CD8-positive, alpha-beta memory T cell (primary cell): ENCODE results near the gene GABARAPL1. TPM values are rescaled to one million over a fixed set of nuclear protein-coding genes. Genes with fewer than 3 reads are reported as not detected.
"Not testable (repeated sequence)": the region's sequence is repeated elsewhere in the genome, so short reads cannot be mapped to it uniquely, and the experiment has no call there.

ENCODE experiments used
- CTCF ChIA-PET: fragments of 350-600 bp; sonication (Branson Sonifier 250); formaldehyde crosslinking; loops from one replicate; lab custom pipeline; 2021; ENCODE audit warnings: antibody characterized with exemption; lab: Charles Lee
- POLR2A ChIA-PET: fragments of 350-600 bp; sonication (Branson Sonifier 250); formaldehyde crosslinking; loops from one replicate; lab custom pipeline; 2021; ENCODE audit warnings: antibody characterized with exemption; lab: Charles Lee
- DNase-seq, 5 donors: peaks; one replicate each; pipeline versions ENCODE4 v3.0.0 to v3.0.0-alpha.2; 2020 to 2022; ENCODE audit warnings: mixed read lengths in 1 of 5
- H3K27ac ChIP-seq: one replicate; pipeline ENCODE4 v1.7.0; 2013; ENCODE audit warnings: low read depth, mild to moderate bottlenecking, low read length, moderate library complexity
- H3K27me3 ChIP-seq: 2 replicates; pipeline ENCODE4 v1.7.0; 2013; ENCODE audit warnings: low read length, mild to moderate bottlenecking; ENCODE audit not compliant: insufficient read depth, poor library complexity, severe bottlenecking
- H3K36me3 ChIP-seq: 2 replicates; pipeline ENCODE4 v1.7.0; 2013; ENCODE audit warnings: mild to moderate bottlenecking, low read length, moderate library complexity; ENCODE audit not compliant: insufficient read depth
- H3K4me1 ChIP-seq: 2 replicates; pipeline ENCODE4 v1.7.0; 2013; ENCODE audit warnings: mild to moderate bottlenecking, low read length, moderate library complexity; ENCODE audit not compliant: insufficient read depth
- H3K4me3 ChIP-seq: 2 replicates; pipeline ENCODE4 v1.7.0; 2013; ENCODE audit warnings: mild to moderate bottlenecking, low read length
- H3K9me3 ChIP-seq: 2 replicates; pipeline ENCODE4 v1.7.0; 2013; ENCODE audit warnings: mild to moderate bottlenecking, low read length
- H3K27ac Mint-ChIP-seq, 8 donors: one replicate each; pipeline ENCODE4 v1.8.0; 2020 to 2021; ENCODE audit warnings: mixed read lengths in 8 of 8, mild to moderate bottlenecking in 6 of 8, inconsistent platforms in 3 of 8, moderate library complexity in 3 of 8
- H3K27me3 Mint-ChIP-seq, 2 donors: one replicate each; pipeline ENCODE4 v1.8.0; 2020 to 2021; ENCODE audit warnings: mixed read lengths in 2 of 2, mild to moderate bottlenecking in 1 of 2, moderate library complexity in 1 of 2
- H3K36me3 Mint-ChIP-seq, 3 donors: one replicate each; pipeline ENCODE4 v1.8.0; 2020 to 2021; ENCODE audit warnings: mixed read lengths in 3 of 3, inconsistent platforms in 1 of 3, mild to moderate bottlenecking in 1 of 3
- H3K4me1 Mint-ChIP-seq, 3 donors: one replicate each; pipeline ENCODE4 v1.8.0; 2020 to 2021; ENCODE audit warnings: mixed read lengths in 3 of 3, inconsistent platforms in 1 of 3, mild to moderate bottlenecking in 1 of 3
- H3K4me3 Mint-ChIP-seq, 7 donors: one replicate each; pipeline ENCODE4 v1.8.0; 2020 to 2021; ENCODE audit warnings: mixed read lengths in 7 of 7, mild to moderate bottlenecking in 6 of 7, moderate library complexity in 4 of 7, inconsistent platforms in 2 of 7
- H3K9me3 Mint-ChIP-seq, 5 donors: one replicate each; pipeline ENCODE4 v1.8.0; 2020 to 2022; ENCODE audit warnings: mixed read lengths in 5 of 5, mild to moderate bottlenecking in 3 of 5, moderate library complexity in 2 of 5, inconsistent platforms in 1 of 5
- polyA plus RNA-seq: library from polyadenylated mRNA; unstranded; fragments of 300-500 nt; fragmentation: Illumina TruSeq; gene quantifications from one replicate; pipeline ENCODE4 v1.2.3, GENCODE V29; 2021
- total RNA-seq, 2 experiments: library from RNA; stranded (reverse); gene quantifications; one replicate each; pipeline ENCODE4 v1.2.3, GENCODE V29; 2021

The GABARAPL1 gene
- total and polyA plus RNA-seq, 3 experiments from 2014 or later, result 25.0 to 40.5 (median 26.6) TPM

DNA sequence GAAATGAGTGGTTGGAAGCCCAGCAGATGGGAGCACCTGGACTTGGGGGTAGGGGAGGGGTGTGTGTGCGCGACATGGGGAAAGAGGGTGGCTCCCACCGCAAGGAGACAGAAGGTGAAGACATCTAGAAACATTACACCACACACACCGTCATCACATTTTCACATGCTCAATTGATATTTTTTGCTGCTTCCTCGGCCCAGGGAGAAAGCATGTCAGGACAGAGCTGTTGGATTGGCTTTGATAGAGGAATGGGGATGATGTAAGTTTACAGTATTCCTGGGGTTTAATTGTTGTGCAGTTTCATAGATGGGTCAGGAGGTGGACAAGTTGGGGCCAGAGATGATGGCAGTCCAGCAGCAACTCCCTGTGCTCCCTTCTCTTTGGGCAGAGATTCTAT lies 9.2 kb downstream of the GABARAPL1 start:
- peaks cover 8 to 41% (median 16%) of the 10 kb centered on the region in 3 donors for H3K4me1 Mint-ChIP-seq
- no peaks in the 10 kb centered on the region for H3K4me1 ChIP-seq
- peaks cover 23 to 74% (median 33%) of the 10 kb centered on the region in 3 donors for H3K36me3 Mint-ChIP-seq
- H3K27ac Mint-ChIP-seq, result peak overlapping the region in 3 of 8 donors; percentile 38 to 64 (median 46)
- peaks cover 3% of the 10 kb centered on the region for H3K36me3 ChIP-seq
- no peak overlapping the region for H3K4me3 ChIP-seq
- no peaks in the 10 kb centered on the region for H3K27me3 Mint-ChIP-seq
- peaks cover 0 to 2% (median 0%) of the 10 kb centered on the region in 5 donors for H3K9me3 Mint-ChIP-seq
- no peak overlapping the region for H3K27ac ChIP-seq
- POLR2A ChIA-PET, result no interaction called here
- no peak for DNase-seq
- H3K27me3 ChIP-seq, result no peaks in the 10 kb centered on the region
- CTCF ChIA-PET, result interaction anchor here (1.2 kb wide), 1 partner anchor 14 kb away, joined by 3 read pairs; no protein-coding TSS in a partner anchor
- H3K4me3 Mint-ChIP-seq, result no peak overlapping the region
- no peaks in the 10 kb centered on the region for H3K9me3 ChIP-seq

DNA sequence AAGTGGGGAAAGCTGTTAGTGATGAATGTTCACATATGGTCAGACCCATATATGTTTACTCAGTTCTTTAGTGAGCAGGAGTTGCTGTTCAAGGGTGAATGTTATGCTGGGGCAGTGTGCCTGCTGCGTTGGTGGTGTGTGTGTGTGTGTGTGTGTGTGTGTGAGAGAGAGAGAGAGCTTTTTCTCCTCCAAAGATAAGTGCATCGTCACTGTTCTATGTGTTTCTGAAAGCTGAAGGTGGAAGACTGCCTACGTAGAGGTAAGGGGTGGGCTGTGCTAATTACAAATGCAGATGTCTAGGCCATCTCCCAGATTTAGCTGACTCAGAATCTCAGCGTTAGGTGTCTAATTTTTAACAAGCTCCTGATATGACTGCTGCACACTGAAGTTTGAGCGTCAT lies 10.5 kb downstream of the GABARAPL1 start:
- H3K27ac Mint-ChIP-seq, result peak overlapping the region in 5 of 8 donors; percentile 4 to 53 (median 25)
- H3K4me3 Mint-ChIP-seq, result peak overlapping the region in 1 of 7 donors; percentile 43
- DNase-seq, result no peak
- Histone ChIP-seq H3K4me1 (no peaks in the 10 kb centered on the region), H3K9me3 (no peaks in the 10 kb centered on the region), H3K36me3 (peaks cover 3% of the 10 kb centered on the region), H3K27ac (no peak overlapping the region), H3K4me3 (no peak overlapping the region), H3K27me3 (no peaks in the 10 kb centered on the region)
- peaks cover 23 to 64% (median 34%) of the 10 kb centered on the region in 3 donors for H3K36me3 Mint-ChIP-seq
- ChIA-PET CTCF (interaction anchor here (1.3 kb wide), 1 partner anchor 12 kb away, joined by 3 read pairs; no protein-coding TSS in a partner anchor), POLR2A (no interaction called here)
- peaks cover 18 to 52% (median 21%) of the 10 kb centered on the region in 3 donors for H3K4me1 Mint-ChIP-seq
- H3K27me3 Mint-ChIP-seq, result no peaks in the 10 kb centered on the region
- peaks cover 0 to 2% (median 0%) of the 10 kb centered on the region in 5 donors for H3K9me3 Mint-ChIP-seq

DNA sequence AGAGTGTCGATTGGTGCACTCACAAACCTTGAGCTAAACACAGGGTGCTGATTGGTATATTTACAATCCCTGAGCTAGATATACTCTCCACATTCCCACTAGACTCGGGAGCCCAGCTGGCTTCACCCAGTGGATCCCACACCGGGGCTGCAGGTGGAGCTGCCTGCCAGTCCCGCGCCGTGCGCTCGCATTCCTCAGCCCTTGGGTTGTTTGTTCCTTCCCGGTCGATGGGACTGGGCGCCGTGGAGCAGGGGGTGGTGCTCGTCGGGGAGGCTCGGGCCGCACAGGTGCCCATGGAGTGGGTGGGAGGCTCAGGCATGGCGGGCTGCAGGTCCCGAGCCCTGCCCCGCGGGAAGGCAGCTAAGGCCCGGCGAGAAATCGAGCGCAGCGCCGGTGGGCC lies 12.7 kb downstream of the GABARAPL1 start:
- H3K27me3 ChIP-seq, H3K27me3 Mint-ChIP-seq, H3K9me3 ChIP-seq, DNase-seq, H3K4me1 ChIP-seq, H3K36me3 ChIP-seq, H3K9me3 Mint-ChIP-seq, H3K4me3 ChIP-seq, H3K27ac ChIP-seq, H3K4me3 Mint-ChIP-seq, H3K27ac Mint-ChIP-seq, POLR2A ChIA-PET: not testable (repeated sequence)
- peaks cover 20 to 52% (median 22%) of the 10 kb centered on the region in 3 donors for H3K4me1 Mint-ChIP-seq
- peaks cover 23 to 47% (median 30%) of the 10 kb centered on the region in 3 donors for H3K36me3 Mint-ChIP-seq
- CTCF ChIA-PET, result interaction anchor here (2.0 kb wide), 1 partner anchor 10 kb away, joined by 5 read pairs; no protein-coding TSS in a partner anchor

DNA sequence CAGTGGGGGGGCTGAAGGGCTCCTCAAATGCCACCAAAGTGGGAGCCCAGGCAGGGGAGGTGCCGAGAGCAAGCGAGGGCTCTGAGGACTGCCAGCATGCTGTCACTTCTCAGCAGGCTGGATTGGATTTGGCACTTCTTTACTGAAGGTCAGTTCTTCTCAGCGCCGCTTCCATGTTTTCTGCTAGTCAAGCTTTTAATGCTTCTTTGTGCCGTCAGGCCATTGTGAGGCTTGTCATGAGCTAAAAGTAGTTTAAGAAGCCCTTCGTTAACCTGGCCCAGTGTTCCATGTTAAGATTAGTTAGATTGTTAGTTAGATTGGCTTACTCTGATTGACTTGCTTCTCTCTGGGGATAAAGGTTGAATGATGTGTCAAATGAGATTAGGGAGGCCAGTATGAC lies 13.4 kb downstream of the GABARAPL1 start:
- Histone ChIP-seq H3K27me3 (no peaks in the 10 kb centered on the region), H3K27ac (no peak overlapping the region), H3K36me3 (no peaks in the 10 kb centered on the region), H3K4me3 (no peak overlapping the region), H3K4me1 (no peaks in the 10 kb centered on the region), H3K9me3 (no peaks in the 10 kb centered on the region)
- Mint-ChIP-seq H3K9me3 (peaks cover 0 to 2% (median 0%) of the 10 kb centered on the region in 5 donors), H3K4me1 (peaks cover 20 to 50% (median 22%) of the 10 kb centered on the region in 3 donors), H3K27ac (no peak overlapping the region), H3K36me3 (peaks cover 23 to 41% (median 29%) of the 10 kb centered on the region in 3 donors), H3K27me3 (no peaks in the 10 kb centered on the region), H3K4me3 (no peak overlapping the region)
- POLR2A ChIA-PET, result interaction anchor here (1.0 kb wide), 1 partner anchor 13 kb away, joined by 3 read pairs; no protein-coding TSS in a partner anchor
- DNase-seq, result no peak
- CTCF ChIA-PET, result interaction anchor here (2.0 kb wide), 1 partner anchor 9 kb away, joined by 5 read pairs; no protein-coding TSS in a partner anchor

DNA sequence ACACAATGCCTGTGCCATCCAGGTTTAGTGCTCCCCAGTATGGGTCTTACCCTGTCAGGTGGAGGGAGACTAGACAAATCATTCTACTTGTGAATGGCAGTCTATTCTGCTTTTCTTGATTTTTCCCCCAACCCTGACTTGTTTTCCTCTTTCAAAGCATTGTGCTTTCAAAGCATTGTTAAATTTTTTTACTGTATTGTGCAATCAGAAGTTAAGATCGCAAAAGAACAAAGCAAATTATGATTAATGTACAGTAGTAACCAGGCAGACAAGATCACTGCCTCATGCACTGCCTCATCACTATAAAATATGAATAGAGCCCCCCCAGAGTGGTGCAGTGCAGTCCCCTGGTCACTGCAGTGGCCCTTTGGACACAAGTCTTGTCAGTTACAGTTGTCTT lies 14.1 kb downstream of the GABARAPL1 start:
- Histone ChIP-seq H3K4me3 (no peak overlapping the region), H3K36me3 (no peaks in the 10 kb centered on the region), H3K4me1 (no peaks in the 10 kb centered on the region), H3K27ac (no peak overlapping the region), H3K27me3 (no peaks in the 10 kb centered on the region), H3K9me3 (no peaks in the 10 kb centered on the region)
- Mint-ChIP-seq H3K27ac (peak overlapping the region in 2 of 8 donors; percentile 13 to 72), H3K4me1 (peaks cover 20 to 45% (median 22%) of the 10 kb centered on the region in 3 donors), H3K27me3 (no peaks in the 10 kb centered on the region), H3K4me3 (no peak overlapping the region), H3K36me3 (peaks cover 19 to 34% (median 23%) of the 10 kb centered on the region in 3 donors), H3K9me3 (peaks cover 0 to 2% (median 0%) of the 10 kb centered on the region in 5 donors)
- CTCF ChIA-PET, result interaction anchor here (1.1 to 2.0 kb wide), 2 partner anchors 9 to 18 kb away, joined by 3 to 5 read pairs; no protein-coding TSS in a partner anchor
- POLR2A ChIA-PET, result interaction anchor here (1.0 to 1.3 kb wide), 2 partner anchors 13 kb away, joined by 3 to 4 read pairs; no protein-coding TSS in a partner anchor
- no peak for DNase-seq

DNA sequence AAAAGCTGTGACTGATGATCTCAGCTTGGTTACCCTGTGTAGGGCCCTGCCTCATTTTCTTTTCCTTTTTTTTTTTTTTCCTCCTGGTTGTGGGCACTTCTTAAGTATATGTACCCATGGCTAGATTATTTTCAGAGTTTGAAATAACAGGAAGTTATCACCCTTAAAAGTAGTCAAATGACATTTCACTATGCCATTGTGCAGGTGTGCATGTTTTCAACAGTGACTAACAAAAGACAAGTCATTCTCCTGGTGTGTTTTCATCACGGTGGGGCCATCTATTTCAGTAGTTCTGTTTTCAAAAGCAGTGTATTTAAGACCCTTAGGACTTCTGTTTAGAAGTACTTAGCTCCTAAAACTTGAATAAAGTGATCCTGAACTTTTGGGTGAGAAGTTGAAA lies 15.0 kb downstream of the GABARAPL1 start:
- peak overlapping the region in 3 of 8 donors; percentile 7 to 64 (median 26) for H3K27ac Mint-ChIP-seq
- no peaks in the 10 kb centered on the region for H3K4me1 ChIP-seq
- no peaks in the 10 kb centered on the region for H3K9me3 ChIP-seq
- peaks cover 13 to 25% (median 18%) of the 10 kb centered on the region in 3 donors for H3K36me3 Mint-ChIP-seq
- ChIA-PET POLR2A (interaction anchor here (0.6 to 1.3 kb wide), 2 partner anchors 11 to 14 kb away, joined by 4 read pairs; no protein-coding TSS in a partner anchor), CTCF (interaction anchor here (0.7 to 1.1 kb wide), 2 partner anchors 10 to 17 kb away, joined by 3 read pairs; no protein-coding TSS in a partner anchor)
- H3K4me3 Mint-ChIP-seq, result peak overlapping the region in 1 of 7 donors; percentile 19
- DNase-seq, result no peak
- H3K27me3 Mint-ChIP-seq, result no peaks in the 10 kb centered on the region
- H3K27me3 ChIP-seq, result no peaks in the 10 kb centered on the region
- peaks cover 0 to 2% (median 0%) of the 10 kb centered on the region in 5 donors for H3K9me3 Mint-ChIP-seq
- H3K36me3 ChIP-seq, result no peaks in the 10 kb centered on the region
- H3K4me1 Mint-ChIP-seq, result peaks cover 20 to 41% (median 22%) of the 10 kb centered on the region in 3 donors
- no peak overlapping the region for H3K27ac ChIP-seq
- H3K4me3 ChIP-seq, result no peak overlapping the region

DNA sequence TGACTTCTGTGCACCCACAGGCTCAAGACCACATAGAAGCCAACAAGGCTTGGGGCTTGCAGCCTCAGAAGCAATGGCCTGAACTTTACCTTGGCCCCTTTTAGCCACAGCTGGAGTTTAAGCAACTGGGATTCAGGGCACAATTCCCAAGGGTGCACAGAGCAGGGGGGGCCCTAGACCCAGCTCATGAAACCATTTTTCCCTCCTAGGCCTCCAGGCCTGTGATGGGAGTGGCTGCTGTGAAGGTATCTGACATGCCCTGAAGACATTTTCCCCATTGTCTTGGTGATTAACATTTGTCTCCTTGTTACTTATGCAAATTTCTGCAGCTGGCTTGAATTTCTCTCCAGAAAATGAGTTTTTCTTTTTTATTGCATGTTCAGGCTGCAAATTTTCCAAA lies 21.9 kb downstream of the GABARAPL1 start:
- Histone ChIP-seq H3K27me3 (no peaks in the 10 kb centered on the region), H3K4me3 (no peak overlapping the region), H3K36me3 (no peaks in the 10 kb centered on the region), H3K27ac (no peak overlapping the region), H3K4me1 (peaks cover 5% of the 10 kb centered on the region), H3K9me3 (no peaks in the 10 kb centered on the region)
- Mint-ChIP-seq H3K27me3 (no peaks in the 10 kb centered on the region), H3K27ac (no peak overlapping the region), H3K4me3 (no peak overlapping the region), H3K4me1 (peaks cover 21 to 36% (median 33%) of the 10 kb centered on the region in 3 donors), H3K36me3 (peaks cover 4 to 14% (median 7%) of the 10 kb centered on the region in 3 donors), H3K9me3 (peaks cover 6 to 20% (median 13%) of the 10 kb centered on the region in 5 donors)
- ChIA-PET CTCF (interaction anchor here (2.2 to 2.7 kb wide), 2 partner anchors 96 to 328 kb away, joined by 11 read pairs; no protein-coding TSS in a partner anchor), POLR2A (no interaction called here)
- no peak for DNase-seq
